Frontal cortex (tissue), 4 donors: ENCODE data around the gene C12orf57. TPM values are rescaled to one million over a fixed set of nuclear protein-coding genes. Genes with fewer than 3 reads are reported as not detected.

Experiments
- DNase-seq, 2 donors: peaks; one replicate each; pipeline ENCODE4 v3.0.0; 2012; ENCODE audit warnings: low spot score in 2 of 2
- FAIRE-seq: peaks from 2 replicates; lab custom pipeline; 2012; peaks lifted over from hg19 to GRCh38; lab: Jason Lieb, UNC
- total RNA-seq: library from RNA; depleted of rRNA; stranded (reverse); fragments of >200 nt; gene quantifications from one replicate; pipeline ENCODE4 v1.2.3, GENCODE V29; 2014
- donor health status: control.
- donor health status: control.
- donor health status: control.

Gene C12orf57
- total RNA-seq, 1 donor from 2014 or later = 322 TPM

GRCh38 chr12:6916426-6917200 is 27.2 kb upstream of the C12orf57 start:
- no peak for FAIRE-seq
- no peak for DNase-seq

DNA sequence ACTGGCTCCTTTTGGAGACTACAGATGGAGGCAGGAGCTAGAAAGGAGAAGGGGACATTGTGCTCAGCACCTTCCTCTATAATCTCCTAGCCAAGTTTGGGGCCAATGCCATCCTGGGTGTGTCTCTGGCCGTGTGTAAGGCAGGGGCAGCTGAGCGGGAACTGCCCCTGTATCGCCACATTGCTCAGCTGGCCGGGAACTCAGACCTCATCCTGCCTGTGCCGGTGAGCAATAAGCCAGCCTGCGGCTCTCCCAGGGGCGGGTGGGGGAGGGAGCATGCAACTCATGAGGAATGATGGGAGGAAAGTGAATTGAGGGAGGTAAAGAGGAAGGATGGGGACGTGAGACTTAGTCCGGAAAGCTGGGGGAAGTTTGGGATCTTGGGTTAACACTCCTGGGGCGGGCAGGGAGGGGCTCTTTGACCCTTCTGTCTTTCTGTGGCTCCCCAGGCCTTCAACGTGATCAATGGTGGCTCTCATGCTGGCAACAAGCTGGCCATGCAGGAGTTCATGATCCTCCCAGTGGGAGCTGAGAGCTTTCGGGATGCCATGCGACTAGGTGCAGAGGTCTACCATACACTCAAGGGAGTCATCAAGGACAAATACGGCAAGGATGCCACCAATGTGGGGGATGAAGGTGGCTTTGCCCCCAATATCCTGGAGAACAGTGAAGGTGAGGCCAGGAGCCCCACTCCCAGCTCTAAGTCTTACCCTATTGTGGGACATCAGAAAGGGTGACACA is 26.2 kb upstream of the C12orf57 start:
- DNase-seq (no peak), FAIRE-seq (no peak)

- no peak for DNase-seq
- no peak for FAIRE-seq
Observed at GRCh38 chr12:6919588-6919987, 24.2 kb upstream of the C12orf57 start.

- no peak for FAIRE-seq
Observed at GRCh38 chr12:6921539-6921938, 22.3 kb upstream of the C12orf57 start.

GRCh38 chr12:6921996-6922946 is 21.6 kb upstream of the C12orf57 start:
- DNase-seq = no peak
- no peak for FAIRE-seq

More at GRCh38 chr12:6921539-6921938, 22.3 kb upstream of the C12orf57 start:
- no peak for DNase-seq

DNA sequence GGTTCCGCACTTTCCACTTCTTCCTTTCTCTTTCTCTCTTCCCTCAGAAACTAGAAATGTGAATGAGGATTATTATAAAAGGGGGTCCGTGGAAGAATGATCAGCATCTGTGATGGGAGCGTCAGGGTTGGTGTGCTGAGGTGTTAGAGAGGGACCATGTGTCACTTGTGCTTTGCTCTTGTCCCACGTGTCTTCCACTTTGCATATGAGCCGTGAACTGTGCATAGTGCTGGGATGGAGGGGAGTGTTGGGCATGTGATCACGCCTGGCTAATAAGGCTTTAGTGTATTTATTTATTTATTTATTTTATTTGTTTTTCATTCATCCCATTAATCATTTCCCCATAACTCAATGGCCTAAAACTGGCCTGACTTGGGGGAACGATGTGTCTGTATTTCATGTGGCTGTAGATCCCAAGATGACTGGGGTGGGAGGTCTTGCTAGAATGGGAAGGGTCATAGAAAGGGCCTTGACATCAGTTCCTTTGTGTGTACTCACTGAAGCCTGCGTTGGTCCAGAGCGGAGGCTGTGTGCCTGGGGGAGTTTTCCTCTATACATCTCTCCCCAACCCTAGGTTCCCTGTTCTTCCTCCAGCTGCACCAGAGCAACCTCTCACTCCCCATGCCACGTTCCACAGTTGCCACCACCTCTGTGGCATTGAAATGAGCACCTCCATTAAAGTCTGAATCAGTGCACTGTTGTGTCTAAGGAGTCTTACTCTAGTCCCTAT is 20.7 kb upstream of the C12orf57 start:
- FAIRE-seq (no peak), DNase-seq (no peak)

GRCh38 chr12:6923851-6924250 is 20.0 kb upstream of the C12orf57 start:
- DNase-seq = no peak
- no peak for FAIRE-seq

DNA sequence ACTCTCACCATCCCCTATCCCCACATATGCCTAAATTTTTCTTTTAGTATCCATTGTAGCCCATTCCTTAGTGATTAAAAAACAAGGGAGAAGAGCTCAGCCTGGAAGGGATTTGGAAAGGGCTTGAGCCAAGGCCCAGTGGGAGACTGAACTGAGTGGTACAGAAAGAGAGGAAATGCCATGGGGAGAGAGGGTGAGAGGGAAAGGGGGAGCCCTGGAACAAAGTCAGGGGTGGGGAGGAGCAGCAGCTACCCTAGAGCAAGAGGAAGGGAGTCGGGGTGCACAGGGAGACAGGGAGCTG is 18.6 kb upstream of the C12orf57 start:
- FAIRE-seq = no peak
- no peak for DNase-seq

DNA sequence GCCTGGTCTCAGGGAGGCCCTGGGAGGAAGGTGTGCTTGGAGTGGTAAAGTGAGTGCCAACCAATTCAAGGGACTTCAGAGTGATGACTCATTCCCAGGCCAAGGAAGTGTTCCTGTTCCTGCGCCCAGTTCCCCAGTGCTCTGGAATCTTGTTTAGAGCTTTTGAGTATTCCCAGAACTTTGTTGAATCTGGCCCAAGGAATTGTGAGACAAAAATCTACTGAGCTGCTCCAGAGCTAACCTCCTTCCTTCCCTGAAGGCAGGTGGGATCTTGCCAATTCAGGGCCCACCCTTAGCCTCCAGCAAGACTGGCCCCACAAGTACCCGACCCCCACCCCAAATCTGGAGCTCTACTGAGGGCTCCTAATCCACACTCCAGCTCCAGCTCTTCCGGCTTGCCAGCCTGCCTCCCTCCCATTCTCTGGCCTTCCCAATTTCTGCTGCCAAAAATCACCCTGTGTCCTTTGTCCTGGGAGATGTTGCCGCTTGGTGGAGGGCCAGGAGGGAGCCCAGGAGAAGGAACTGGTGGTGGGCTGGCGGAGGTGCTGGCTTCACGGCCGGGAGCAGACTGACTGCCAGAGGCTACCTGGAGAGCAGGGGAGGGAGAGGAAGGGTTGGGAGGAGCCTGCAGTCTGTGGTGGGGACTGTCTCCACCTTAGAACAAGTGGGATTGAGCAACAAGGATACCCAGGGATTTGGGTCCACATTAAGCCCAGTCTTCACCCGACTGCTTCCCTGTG is 18.1 kb upstream of the C12orf57 start:
- DNase-seq (peak; percentile 47 to 71), FAIRE-seq (no peak)

- peak; percentile 85 to 89 for DNase-seq
- no peak for FAIRE-seq
Observed at GRCh38 chr12:6927379-6928021, 16.3 kb upstream of the C12orf57 start, which contains the start of gene ATN1. TSS of gene ATN1 (plus strand) at chr12:6927959. CDS start at chr12:6934002, 6,043 bp downstream.

DNA sequence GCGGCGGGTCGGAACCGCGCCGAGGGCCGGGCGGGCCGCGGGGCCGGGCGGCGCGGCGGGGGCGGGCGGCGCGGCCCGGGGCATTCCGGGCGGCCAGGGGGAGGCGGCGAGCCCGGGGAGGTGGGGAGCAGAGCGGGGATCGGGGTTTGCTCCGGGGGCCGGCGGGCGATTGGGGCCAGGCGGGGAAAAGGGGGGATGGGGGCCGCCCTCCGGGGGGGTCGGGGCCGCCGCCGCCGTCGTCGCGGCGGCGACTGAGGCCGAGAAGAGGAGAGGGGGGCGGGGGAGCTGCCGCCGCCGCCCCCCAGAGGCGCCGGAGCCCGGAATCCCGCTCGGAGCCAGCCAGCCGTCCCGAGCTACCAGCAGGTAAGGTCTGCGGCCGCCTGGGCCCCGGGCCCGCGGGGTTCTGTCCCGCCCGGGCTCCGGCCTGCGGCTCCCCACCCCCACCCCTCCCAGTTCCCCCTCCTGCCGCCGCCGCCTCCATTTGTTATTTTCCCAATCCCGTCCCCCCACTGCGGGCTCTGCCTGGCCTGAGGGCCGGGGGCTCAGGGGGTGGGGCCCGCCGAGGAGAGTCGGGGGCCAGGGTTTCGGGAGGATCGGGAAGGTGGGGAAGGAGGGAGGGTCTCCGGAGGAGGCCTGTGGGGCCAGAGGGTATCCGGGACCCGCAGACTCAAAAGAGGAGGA is 15.7 kb upstream of the C12orf57 start:
- DNase-seq = peak; percentile 60 to 68
- FAIRE-seq = no peak

GRCh38 chr12:6928703-6929407 is 15.0 kb upstream of the C12orf57 start:
- FAIRE-seq = no peak

DNA sequence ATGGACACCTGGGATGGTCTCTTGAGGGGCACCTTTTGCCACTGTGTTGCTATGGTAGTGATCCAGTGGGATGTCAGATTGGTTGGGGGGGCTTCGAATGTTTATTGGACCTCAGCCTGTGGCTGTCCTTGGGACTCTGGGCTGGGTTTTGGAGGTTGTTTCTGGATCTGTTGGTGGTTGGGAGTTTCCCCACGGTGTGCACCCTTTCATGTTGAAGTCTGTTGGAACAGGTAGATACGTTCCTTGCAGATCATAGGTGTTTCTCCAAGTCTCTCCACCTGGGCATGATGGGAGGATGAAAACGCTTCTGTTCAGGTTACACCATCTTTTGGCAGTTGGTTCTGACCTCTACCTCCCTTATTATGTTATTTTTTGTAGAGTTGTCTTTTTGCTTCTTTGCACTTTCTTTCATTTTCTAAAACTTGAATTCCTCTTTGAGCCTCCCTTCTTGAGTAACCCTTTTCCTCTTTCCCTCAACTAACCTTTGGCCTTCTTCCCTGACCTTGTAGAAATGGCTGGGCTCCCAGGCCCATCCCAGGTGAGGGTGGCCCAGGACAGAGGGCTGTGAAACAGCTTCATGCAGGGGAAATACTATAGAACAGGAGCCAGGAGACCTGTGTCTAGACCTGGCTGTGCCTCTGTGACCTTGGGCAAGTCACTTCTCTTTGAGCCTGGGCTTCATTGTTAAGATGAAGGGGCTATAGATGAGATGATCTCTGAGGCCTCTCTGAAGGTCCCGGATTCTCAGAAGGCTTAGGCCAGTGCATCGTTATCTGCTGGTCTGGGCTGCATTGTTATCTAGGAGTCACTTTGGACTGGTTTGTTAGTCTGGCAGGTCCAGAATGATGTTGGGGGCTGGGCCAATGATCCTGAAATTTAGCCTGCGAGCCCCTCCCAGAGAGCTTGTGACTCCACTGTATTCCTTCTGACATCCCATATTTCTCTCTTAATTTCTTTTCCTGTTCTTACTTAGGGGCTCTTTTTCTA is 14.1 kb upstream of the C12orf57 start:
- DNase-seq (no peak), FAIRE-seq (no peak)

More at GRCh38 chr12:6928703-6929407, 15.0 kb upstream of the C12orf57 start:
- no peak for DNase-seq

DNA sequence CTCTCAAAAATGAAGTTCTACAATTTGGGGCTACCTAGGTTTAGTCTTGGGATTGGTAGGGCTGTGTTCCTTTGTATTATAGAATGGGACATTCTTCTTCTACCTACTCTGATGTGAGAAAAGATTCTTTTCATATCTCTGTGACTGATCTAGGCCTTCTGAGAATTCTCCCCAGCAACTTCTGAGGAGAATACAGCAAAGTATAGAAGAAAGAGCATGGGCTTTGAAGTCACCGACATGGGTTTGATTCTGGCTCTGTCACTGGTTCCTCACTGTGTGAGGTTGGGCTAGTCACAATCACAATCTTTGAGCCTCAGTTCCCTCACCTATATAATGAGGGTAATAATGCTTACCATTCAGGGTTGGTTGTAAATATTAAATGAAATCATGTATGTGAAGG is 11.1 kb upstream of the C12orf57 start:
- DNase-seq = no peak
- no peak for FAIRE-seq

GRCh38 chr12:6934110-6934509 is 9.7 kb upstream of the C12orf57 start:
- DNase-seq (no peak), FAIRE-seq (no peak)
